GM18520 (cell line): ENCODE results near the gene SERBP1.
"Not testable (repeated sequence)": the region's sequence is repeated elsewhere in the genome, so short reads cannot be mapped to it uniquely, and the experiment has no call there.

Source experiments
- ATAC-seq: cut with Tn5 transposase; IDR thresholded peaks from one replicate; pipeline ENCODE4 v1.9.1; 2021; ENCODE audit not compliant: unreplicated experiment

The SERBP1 gene

GRCh38 chr1:67413101-67413500 lies 17.1 kb downstream of the SERBP1 start:
- ATAC-seq: not testable (repeated sequence)

- no peak for ATAC-seq
Measured at GRCh38 chr1:67408148-67408547, 22.1 kb downstream of the SERBP1 start.

GRCh38 chr1:67407498-67407897 lies 22.7 kb downstream of the SERBP1 start:
- ATAC-seq: no peak

- no peak for ATAC-seq
Measured at GRCh38 chr1:67405473-67406245, 24.5 kb downstream of the SERBP1 start.

GRCh38 chr1:67404212-67404620 lies 26.0 kb downstream of the SERBP1 start:
- ATAC-seq: no peak

GRCh38 chr1:67401443-67401842 lies 28.8 kb downstream of the SERBP1 start:
- no peak for ATAC-seq

- ATAC-seq: not testable (repeated sequence)
Measured at GRCh38 chr1:67400029-67400786, 30.0 kb downstream of the SERBP1 start.

GRCh38 chr1:67399199-67399993 lies 30.8 kb downstream of the SERBP1 start:
- ATAC-seq: no peak

GRCh38 chr1:67394548-67394947 lies 35.7 kb downstream of the SERBP1 start:
- ATAC-seq: no peak

- ATAC-seq: no peak
Measured at GRCh38 chr1:67393737-67394136, 36.5 kb downstream of the SERBP1 start.

GRCh38 chr1:67393240-67393639 lies 37.0 kb downstream of the SERBP1 start:
- ATAC-seq: no peak

- ATAC-seq: no peak
Measured at GRCh38 chr1:67390041-67390887, 39.9 kb downstream of the SERBP1 start.

GRCh38 chr1:67383999-67384638 lies 46.1 kb downstream of the SERBP1 start:
- no peak for ATAC-seq

- no peak for ATAC-seq
Measured at GRCh38 chr1:67382292-67382691, 47.9 kb downstream of the SERBP1 start.

GRCh38 chr1:67381154-67381553 lies 49.0 kb downstream of the SERBP1 start:
- no peak for ATAC-seq

GRCh38 chr1:67377253-67377652 lies 52.9 kb downstream of the SERBP1 start:
- no peak for ATAC-seq

GRCh38 chr1:67376381-67376780 lies 53.8 kb downstream of the SERBP1 start:
- ATAC-seq: no peak

GRCh38 chr1:67372898-67373297 lies 57.3 kb downstream of the SERBP1 start:
- no peak for ATAC-seq

GRCh38 chr1:67372136-67372535 lies 58.1 kb downstream of the SERBP1 start:
- ATAC-seq: no peak

- ATAC-seq: no peak
Measured at GRCh38 chr1:67371681-67372080, 58.5 kb downstream of the SERBP1 start.
